Measurements from ENCODE around the gene UBE3B. TPM values are rescaled to one million over a fixed set of nuclear protein-coding genes. Genes with fewer than 3 reads are reported as not detected.

Gene UBE3B
- total and polyA plus RNA-seq, 2 donors (not counting 1 experiment from before 2014, with no cell fraction given) = 27.2 to 52.1 TPM

- Histone ChIP-seq H3K27ac (ENCODE audit: low read length in 2 of 2) (no peak overlapping the region), H3K9me3 (ENCODE audit: control extremely low read depth in 1 of 3, control insufficient read depth in 2 of 3, insufficient read depth in 1 of 3, low read length in 2 of 3) (no peaks in the 10 kb centered on the region), H3K36me3 (replicated peaks in 1 of 2; ENCODE audit: control extremely low read depth in 1 of 2, control insufficient read depth in 1 of 2, extremely low read depth in 1 of 2, insufficient read depth in 2 of 2, low read length in 1 of 2) (peaks cover 0 to 27% of the 10 kb centered on the region in 2 experiments), H3K27me3 (replicated peaks in 1 of 4; ENCODE audit: control extremely low read depth in 1 of 4, control insufficient read depth in 3 of 4, insufficient read depth in 4 of 4, low read length in 3 of 4) (no peaks in the 10 kb centered on the region), H3K4me3 (ENCODE audit: control extremely low read depth in 1 of 5, extremely low read depth in 1 of 5, insufficient read depth in 1 of 5, low read depth in 2 of 5, low read length in 4 of 5) (no peak overlapping the region), H3K9ac (ENCODE audit: low read length) (no peak overlapping the region), H3K4me2 (replicated peaks; ENCODE audit: low read depth, low read length, poor library complexity, severe bottlenecking) (no peak overlapping the region), H3K79me2 (ENCODE audit: control insufficient read depth, insufficient read depth, low read length) (no peaks in the 10 kb centered on the region), H2AFZ (ENCODE audit: insufficient read depth, low read depth, low read length, poor library complexity, severe bottlenecking) (no peak overlapping the region), H3K4me1 (ENCODE audit: control insufficient read depth in 2 of 2, insufficient read depth in 2 of 2, low read length in 2 of 2) (no peaks in the 10 kb centered on the region), H4K20me1 (ENCODE audit: control insufficient read depth, insufficient read depth, low read length, poor library complexity, severe bottlenecking) (no peaks in the 10 kb centered on the region)
- H3K27me3 Mint-ChIP-seq = no peaks in the 10 kb centered on the region
- 94% methylated on average over 2 of the region's 8 CpGs for WGBS (ENCODE audit: insufficient coverage)
- POLR2A ChIA-PET = no interaction called here
- DNase-seq = no peak
- no peaks in the 10 kb centered on the region for H3K4me1 Mint-ChIP-seq
- H3K9me3 Mint-ChIP-seq (ENCODE audit: insufficient read depth) = no peaks in the 10 kb centered on the region
- H3K27ac Mint-ChIP-seq = no peak overlapping the region
- no peak overlapping the region for H3K4me3 Mint-ChIP-seq
- intact Hi-C loops (cut with micrococcal nuclease) = no loop called here
- no peak for ATAC-seq (ENCODE audit: low read depth)
- CTCF ChIA-PET = no interaction called here
- TF ChIP-seq CTCF (IDR thresholded peaks at IDR 0.05) = no peak
- TF ChIP-seq EZH2 (IDR thresholded peaks at IDR 0.05; ENCODE audit: borderline replicate concordance, insufficient read depth, low read depth, low read length, poor library complexity, severe bottlenecking) = no peak
Measured at GRCh38 chr12:109533487-109533740, 56.0 kb downstream of the UBE3B start.

- H3K27ac ChIP-seq (ENCODE audit: low read length in 2 of 2) = no peak overlapping the region
- ChIA-PET POLR2A (no interaction called here), CTCF (interaction anchor here (1.1 kb wide), 1 partner anchor 16 kb away, joined by 3 read pairs; no protein-coding TSS in a partner anchor)
- no peaks in the 10 kb centered on the region for H3K9me3 Mint-ChIP-seq (ENCODE audit: insufficient read depth)
- WGBS (ENCODE audit: insufficient coverage) = 98% methylated on average over 15 of the region's 15 CpGs
- H3K79me2 ChIP-seq (ENCODE audit: control insufficient read depth, insufficient read depth, low read length) = no peaks in the 10 kb centered on the region
- H3K9me3 ChIP-seq (ENCODE audit: control extremely low read depth in 1 of 3, control insufficient read depth in 2 of 3, insufficient read depth in 1 of 3, low read length in 2 of 3) = no peaks in the 10 kb centered on the region
- H3K27me3 Mint-ChIP-seq = no peaks in the 10 kb centered on the region
- no peaks in the 10 kb centered on the region for H3K4me1 ChIP-seq (ENCODE audit: control insufficient read depth in 2 of 2, insufficient read depth in 2 of 2, low read length in 2 of 2)
- no peak overlapping the region for H3K4me2 ChIP-seq (replicated peaks; ENCODE audit: low read depth, low read length, poor library complexity, severe bottlenecking)
- no peak for ATAC-seq (ENCODE audit: low read depth)
- no peak overlapping the region for H2AFZ ChIP-seq (ENCODE audit: insufficient read depth, low read depth, low read length, poor library complexity, severe bottlenecking)
- H3K4me3 Mint-ChIP-seq = no peak overlapping the region
- no peak for DNase-seq
- no peaks in the 10 kb centered on the region for H3K4me1 Mint-ChIP-seq
- H3K4me3 ChIP-seq (ENCODE audit: control extremely low read depth in 1 of 5, extremely low read depth in 1 of 5, insufficient read depth in 1 of 5, low read depth in 2 of 5, low read length in 4 of 5) = no peak overlapping the region
- H3K36me3 ChIP-seq (replicated peaks in 1 of 2; ENCODE audit: control extremely low read depth in 1 of 2, control insufficient read depth in 1 of 2, extremely low read depth in 1 of 2, insufficient read depth in 2 of 2, low read length in 1 of 2) = peaks cover 0 to 21% of the 10 kb centered on the region in 2 experiments
- TF ChIP-seq EZH2 (IDR thresholded peaks at IDR 0.05; ENCODE audit: borderline replicate concordance, insufficient read depth, low read depth, low read length, poor library complexity, severe bottlenecking) = no peak
- no peak for TF ChIP-seq CTCF (IDR thresholded peaks at IDR 0.05)
- H3K27me3 ChIP-seq (replicated peaks in 1 of 4; ENCODE audit: control extremely low read depth in 1 of 4, control insufficient read depth in 3 of 4, insufficient read depth in 4 of 4, low read length in 3 of 4) = no peaks in the 10 kb centered on the region
- no peak overlapping the region for H3K27ac Mint-ChIP-seq
- intact Hi-C loops (cut with micrococcal nuclease) = no loop called here
- H4K20me1 ChIP-seq (ENCODE audit: control insufficient read depth, insufficient read depth, low read length, poor library complexity, severe bottlenecking) = no peaks in the 10 kb centered on the region
- no peak overlapping the region for H3K9ac ChIP-seq (ENCODE audit: low read length)
Measured at GRCh38 chr12:109534456-109534855, 57.0 kb downstream of the UBE3B start.

Data from B cell (primary cell).